K562 (cell line): ENCODE measurements around the gene GABRR3.

Experiments used
- FOSL1 ChIP-seq: fragments of 200-800 bp; sonication (Bioruptor generic); conservative IDR thresholded peaks from 2 replicates; pipeline ENCODE4 v1.6.1; 2016; ENCODE audit warnings: missing genetic modification characterization, missing compliant biosample characterization
- FOXA1 ChIP-seq: fragments of 450-650 bp; IDR thresholded peaks from 2 replicates; pipeline ENCODE4 v1.6.1; 2016; ENCODE audit warnings: mild to moderate bottlenecking, borderline replicate concordance
- JUND ChIP-seq, 2 experiments: IDR thresholded peaks; 2 replicates in 1 of 2; 3 replicates in 1 of 2; pipeline ENCODE4 v1.6.1; 2011; ENCODE audit warnings: borderline replicate concordance in 2 of 2, low read depth in 2 of 2, low read length in 2 of 2, improper control_type of control experiment in 1 of 2, missing biosample characterization in 1 of 2, missing genetic modification characterization in 1 of 2, missing genetic modification reagents in 1 of 2
- MCM2 ChIP-seq: fragments of 450-650 bp; IDR thresholded peaks from 2 replicates; pipeline ENCODE4 v1.6.1; 2017; ENCODE audit warnings: low read depth, mild to moderate bottlenecking
- MTA1 ChIP-seq: fragments of 450-650 bp; IDR thresholded peaks from 2 replicates; pipeline ENCODE4 v1.6.1; 2017; ENCODE audit warnings: borderline replicate concordance
- MTA3 ChIP-seq: fragments of 450-650 bp; formaldehyde crosslinking; IDR thresholded peaks from 2 replicates; pipeline ENCODE4 v1.6.1; 2017; ENCODE audit warnings: mild to moderate bottlenecking, borderline replicate concordance
- WHSC1 ChIP-seq: IDR thresholded peaks from one replicate; pipeline ENCODE4 v1.6.1; 2012; ENCODE audit warnings: low read length, control low read depth, inconsistent platforms

GRCh38 chr3:97960551-97960950 is 74.6 kb downstream of the GABRR3 start:
- TF ChIP-seq WHSC1, result no peak
- no peak for TF ChIP-seq MTA3
- no peak for TF ChIP-seq MTA1
- TF ChIP-seq FOSL1 (tag), result no peak
- no peak for TF ChIP-seq MCM2
- no peak for TF ChIP-seq FOXA1
- TF ChIP-seq JUND (IDR thresholded peaks at IDR 0.05; ENCODE audit: borderline replicate concordance, low read depth, low read length), result no peak
- no peak for TF ChIP-seq JUND (tag; IDR thresholded peaks at IDR 0.05; ENCODE audit: borderline replicate concordance, low read depth, low read length)
